A673 (cell line): ENCODE results near the gene CARM1.

Source experiments
- CTCF ChIP-seq: fragments of 300-800, 200-600 bp; sonication (generic); conservative IDR thresholded peaks from 2 replicates; pipeline ENCODE4 v1.5.1; 2017; ENCODE audit warnings: low read depth, mild to moderate bottlenecking, antibody characterized with exemption, low read length, moderate library complexity, mixed read lengths
- EZH2 ChIP-seq: fragments of 200-600 bp; sonication (generic); IDR thresholded peaks from 2 replicates; pipeline ENCODE4 v1.6.1; 2017; ENCODE audit warnings: borderline replicate concordance, low read depth, mild to moderate bottlenecking, mixed read lengths, antibody characterized with exemption, low read length; ENCODE audit not compliant: poor library complexity, severe bottlenecking

GRCh38 chr19:10876459-10877240, 5.3 kb downstream of the CARM1 start:
- TF ChIP-seq CTCF, result no peak
- TF ChIP-seq EZH2, result no peak
